ENCODE results near the gene TOR3A.
A peak's percentile ranks its signal among the peaks of the same experiment; 100 is the strongest.

The TOR3A gene

DNA sequence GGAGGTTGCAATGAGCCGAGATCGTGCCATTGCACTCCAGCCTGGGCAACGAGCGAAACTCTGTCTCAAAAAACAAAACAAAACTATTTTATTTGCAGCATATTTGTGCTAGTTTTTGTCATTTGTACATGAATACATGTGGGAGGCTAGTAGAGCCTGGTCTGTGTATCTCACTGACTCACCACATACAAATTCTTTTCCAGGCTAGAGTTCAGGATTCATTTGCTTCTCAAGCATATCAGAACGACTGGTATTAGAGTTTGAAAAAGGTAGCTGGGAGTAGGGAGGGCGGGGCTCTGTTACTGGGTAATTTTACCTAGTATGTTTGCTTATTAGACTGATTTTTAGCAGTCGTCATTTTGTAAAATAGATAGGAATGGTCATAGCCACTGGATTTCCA is 4.5 kb upstream of the TOR3A start:
- no peak for DNase-seq

DNA sequence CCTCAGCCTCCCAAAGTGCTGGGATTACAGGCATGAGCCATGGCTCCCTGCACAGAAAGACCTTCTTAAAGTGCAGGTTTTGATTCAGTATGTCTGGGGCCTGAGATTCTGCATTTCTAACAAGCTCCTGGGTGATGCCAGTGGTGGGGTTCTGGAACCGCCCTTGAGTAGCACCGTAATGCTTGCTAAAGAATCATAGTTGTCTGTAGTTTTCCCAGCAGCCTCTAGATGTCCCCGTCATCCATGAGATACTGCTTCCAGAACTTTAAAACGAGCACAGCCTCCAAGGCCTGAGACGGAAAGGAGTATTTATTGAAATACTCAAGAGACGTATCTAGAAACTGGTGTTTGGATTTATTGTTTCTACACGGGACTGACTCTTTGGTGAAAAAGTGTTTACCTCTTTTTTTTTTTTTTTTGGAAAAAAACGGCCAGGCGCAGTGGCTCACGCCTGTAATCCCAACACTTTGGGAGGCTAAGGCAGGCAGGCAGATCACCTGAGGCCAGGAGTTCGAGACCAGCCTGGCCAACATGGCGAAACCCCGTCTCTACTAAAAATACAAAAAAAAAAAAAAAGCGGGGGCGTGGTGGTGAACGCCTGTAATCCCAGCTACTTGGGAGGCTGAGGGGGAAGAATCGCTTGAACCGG is 2.6 kb upstream of the TOR3A start:
- DNase-seq = peak; percentile 55

DNA sequence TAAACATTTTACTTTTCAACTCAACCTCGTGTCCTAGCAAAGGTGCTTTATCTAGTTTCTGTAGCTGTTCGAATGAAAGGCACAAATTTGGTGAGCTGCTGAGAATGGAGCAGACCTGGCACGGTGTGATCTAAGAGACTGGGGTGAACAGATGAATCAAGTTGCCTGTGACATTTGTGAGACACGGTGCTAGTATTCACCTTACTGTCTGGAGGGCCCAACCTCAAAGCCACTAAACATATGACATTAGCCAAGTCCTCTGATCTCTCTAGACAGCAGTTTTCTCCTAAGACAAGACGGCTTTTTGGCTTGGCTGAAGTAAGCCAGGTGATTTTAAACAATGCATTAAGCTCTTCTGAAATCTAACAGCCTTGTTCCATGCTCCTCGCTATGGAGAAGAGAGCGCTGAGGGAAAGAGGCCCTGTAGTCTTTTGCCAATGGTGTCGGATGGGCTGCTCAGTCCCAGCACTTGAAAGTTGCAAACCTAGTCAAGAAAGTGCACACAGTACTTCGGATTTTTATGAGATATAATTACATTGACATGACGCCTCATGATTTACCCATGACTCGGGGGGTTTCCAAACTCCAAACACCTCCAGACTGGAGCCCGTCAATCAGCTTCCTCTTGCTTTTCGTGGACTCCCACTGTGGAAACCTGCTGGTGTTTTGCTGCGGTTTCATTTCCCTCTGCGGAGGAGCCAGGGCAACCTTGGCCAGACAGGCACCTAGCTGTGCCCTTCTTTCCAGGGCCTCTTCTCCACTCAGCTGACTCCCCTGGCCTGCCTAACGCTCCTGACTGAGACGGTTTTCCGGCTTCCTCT is 794 bp upstream of the TOR3A start:
- no peak for DNase-seq

DNA sequence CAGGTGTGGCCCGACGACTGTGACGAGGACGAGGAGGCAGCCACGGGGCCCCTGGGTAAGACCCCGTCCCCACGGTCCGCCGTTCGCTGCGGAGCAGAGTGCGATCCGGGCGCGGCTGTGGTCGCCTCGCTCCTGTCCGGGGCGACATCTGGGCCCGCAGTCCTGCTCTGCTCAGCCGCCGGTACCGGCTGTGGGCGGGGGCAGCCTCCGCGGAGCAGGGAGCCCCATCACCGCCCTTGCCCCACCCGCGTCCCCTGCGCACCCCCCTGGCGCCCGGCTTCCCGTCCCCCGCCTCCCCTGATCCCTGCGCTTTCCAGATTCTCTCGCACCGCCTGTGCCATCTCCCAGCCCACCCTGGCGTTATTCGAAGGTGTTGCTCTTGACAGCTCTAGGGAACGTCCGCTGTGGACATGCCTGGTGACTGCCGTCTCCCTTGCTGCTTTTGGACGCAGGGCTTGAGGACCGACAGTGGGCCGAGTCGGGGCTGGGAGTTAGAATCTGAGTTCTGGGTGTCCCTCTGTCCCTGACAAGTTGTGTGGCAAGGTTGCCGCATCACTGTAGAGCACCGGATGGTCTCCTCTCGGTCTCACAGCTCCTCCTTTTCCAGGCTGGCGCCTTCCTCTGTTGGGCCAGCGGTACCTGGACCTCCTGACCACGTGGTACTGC is 596 bp downstream of the TOR3A start:
- DNase-seq = no peak

DNA sequence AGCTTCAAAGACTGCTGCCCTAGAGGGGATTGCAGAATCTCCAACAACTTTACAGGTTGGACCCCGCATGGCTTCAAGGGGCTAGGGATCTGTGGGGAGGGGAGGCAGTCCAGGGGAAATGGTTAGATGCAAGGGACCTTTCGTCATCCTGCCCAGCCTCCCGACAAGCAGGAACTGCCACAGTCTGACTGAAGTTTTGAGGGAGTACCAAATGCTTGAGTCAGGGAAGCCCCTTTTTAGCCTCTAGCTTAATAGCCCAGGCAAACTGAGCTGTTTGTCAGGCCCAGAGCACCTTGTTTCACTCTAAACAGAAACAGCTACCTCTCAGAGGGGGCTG is 1.1 kb downstream of the TOR3A start:
- no peak for DNase-seq

DNA sequence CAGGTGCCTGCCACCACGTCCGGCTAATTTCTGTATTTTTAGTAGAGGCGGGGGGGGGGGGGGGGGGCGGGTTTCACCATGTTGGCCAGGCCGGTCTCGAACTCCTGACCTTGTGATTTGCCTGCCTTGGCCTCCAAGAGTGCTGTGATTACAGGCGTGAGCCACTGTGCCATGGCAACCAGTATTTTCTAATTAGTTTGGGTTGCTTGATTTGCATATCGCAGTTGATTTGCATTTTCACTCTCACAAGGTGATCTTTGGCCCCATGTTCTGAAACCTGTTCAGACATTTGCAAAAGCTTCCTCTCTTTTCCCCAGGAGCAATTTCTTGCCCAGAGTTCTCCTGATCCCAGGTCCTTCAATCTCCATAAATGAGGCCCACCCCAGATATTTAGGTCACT is 1.7 kb downstream of the TOR3A start:
- no peak for DNase-seq

DNA sequence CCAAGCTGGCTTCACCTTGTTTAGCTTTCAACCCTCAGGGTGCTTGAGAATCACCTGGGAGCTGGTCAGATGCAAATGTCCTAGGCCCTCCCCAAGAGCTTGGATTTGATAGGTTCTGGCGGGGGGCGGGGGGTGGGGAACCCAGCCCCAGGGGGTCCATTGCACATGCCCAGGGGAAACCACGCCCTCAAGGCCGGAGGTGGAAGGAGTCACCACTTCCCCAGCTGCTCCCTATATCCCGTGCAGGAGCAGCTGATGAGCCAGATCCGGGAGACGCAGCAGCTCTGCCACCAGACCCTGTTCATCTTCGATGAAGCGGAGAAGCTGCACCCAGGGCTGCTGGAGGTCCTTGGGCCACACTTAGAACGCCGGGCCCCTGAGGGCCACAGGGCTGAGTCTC is 5.8 kb downstream of the TOR3A start:
- no peak for DNase-seq

DNA sequence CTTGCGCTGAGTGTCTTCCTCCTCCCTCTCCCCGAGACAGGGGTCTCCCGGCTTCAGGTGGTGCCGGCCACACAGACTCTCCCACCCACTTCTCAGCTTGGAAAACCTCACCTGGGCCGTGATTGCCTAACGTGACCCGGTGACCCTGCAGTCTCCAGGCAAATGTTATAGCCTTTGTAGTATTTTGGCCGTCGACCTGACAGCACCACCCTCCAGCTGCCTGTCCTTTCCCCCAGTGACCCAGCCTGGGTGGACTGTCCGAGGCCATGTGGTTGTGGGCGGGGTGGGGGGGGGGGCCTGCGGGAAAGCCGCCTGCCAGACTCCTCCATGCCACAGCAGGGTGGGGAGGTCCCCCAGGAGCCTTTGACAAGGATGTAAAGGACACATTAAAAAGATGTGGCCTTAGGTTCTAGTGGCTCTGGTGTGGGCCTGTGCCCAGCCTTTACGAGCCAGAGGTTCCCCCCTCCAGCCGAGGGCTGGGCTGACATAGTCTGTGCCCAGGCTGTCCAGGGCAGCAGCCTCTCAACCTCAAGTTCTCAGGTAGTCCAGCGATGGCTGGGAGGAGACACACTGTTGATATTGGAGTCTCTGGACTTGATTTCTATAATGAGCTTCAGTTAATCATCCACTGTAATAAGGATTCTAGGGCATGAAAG is 8.1 kb downstream of the TOR3A start:
- no peak for DNase-seq

DNA sequence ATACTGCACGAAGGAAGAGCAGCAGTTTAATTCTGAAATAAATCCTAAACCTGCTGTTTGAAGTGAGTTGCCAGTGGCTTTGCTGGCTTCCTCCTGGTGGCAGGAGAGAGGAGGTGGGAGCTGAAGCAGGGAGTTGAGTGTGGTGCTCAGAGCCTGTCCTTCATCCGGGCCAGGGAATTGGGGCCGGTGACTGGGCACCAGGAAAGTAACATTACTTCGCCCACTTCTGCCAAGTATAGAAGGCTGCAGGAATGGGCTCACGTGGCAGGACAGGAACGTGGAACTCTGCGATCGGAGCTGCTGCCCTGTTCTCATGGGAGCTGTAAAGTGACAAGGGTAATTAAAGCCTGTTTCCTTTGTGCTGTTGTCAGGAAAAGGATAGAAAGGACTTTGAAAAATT is 8.7 kb downstream of the TOR3A start:
- DNase-seq = no peak

DNA sequence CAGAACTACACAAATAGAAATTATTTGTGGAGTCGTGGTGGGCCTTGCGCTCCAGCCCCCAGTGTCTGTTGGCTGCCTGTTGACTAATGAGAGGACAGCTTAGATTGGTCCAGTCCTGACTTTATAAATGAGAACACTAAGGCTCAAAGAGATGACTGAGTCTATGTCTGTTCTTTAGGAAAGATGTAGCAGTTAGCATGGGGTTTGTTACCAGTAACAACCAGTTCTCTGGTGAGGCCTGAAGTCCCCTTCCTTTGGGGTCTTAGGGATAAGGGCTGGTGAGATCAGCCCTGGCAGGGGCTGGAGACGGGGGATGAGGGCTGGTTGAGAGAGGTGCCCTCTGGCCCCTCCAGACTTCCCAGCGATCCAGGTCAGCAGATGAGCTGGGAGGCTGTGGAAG is 9.1 kb downstream of the TOR3A start:
- no peak for DNase-seq

DNA sequence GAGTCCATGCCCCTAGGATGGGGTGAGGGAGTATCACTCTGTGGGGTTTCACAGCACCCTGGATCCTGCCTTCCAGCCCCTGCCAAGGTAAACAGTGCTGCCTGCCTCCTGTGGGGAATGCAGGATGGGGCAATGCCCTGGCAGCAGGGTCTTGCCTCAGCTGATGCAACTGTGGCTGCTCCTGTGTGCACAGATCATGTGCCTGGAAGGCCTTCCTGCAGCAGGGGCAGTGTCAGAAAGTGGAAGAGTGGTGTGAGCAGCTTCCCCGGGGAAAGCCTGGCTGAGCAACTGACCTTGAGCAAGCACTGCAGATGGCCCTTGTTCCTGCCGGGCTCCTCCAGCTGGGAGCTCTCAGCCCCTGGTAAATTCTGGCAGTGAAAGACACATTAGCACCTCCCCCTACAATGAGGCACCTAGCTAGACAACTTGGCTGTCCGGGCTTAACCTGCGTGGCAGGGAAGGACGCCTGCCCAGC is 9.9 kb downstream of the TOR3A start:
- no peak for DNase-seq

DNA sequence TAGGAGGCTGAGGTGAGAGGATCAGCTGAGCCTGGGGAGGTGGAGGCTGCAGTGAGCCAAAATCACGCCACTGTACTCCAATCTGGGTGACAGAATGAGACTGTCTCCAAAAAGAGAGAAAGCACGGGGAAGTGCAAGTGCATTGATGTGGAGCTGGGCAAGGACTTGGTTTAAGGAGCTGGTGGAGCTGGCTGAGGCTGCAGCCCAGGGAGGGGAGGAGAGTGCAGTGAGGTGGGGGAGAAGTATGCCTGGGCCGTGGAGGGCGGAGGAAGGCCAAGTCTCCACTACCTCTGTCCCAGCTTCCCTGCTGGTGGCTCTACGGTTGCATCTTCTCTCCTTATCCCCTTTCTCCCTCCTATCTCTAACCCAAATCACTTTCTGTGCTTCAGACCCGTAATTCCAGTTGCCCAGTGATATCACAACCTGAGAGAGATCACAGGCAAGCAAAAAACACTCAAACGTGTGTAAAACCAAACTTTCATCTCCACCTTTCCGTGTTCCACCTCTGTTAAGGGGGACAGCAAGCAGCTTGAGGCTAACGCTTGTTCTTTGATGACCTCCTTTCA is 11.1 kb downstream of the TOR3A start:
- no peak for DNase-seq

DNA sequence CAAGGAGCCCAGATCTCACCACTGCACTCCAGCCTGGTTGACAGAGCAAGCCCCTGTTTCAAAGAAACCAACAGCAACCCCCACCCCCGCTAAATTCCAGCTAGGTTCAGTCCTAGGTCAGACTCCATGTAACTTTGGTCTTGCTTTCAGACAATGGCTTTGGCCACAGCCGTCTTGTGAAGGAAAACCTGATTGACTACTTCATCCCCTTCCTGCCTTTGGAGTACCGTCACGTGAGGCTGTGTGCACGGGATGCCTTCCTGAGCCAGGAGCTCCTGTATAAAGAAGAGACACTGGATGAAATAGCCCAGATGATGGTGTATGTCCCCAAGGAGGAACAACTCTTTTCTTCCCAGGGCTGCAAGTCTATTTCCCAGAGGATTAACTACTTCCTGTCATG is 12.9 kb downstream of the TOR3A start:
- DNase-seq = no peak

DNA sequence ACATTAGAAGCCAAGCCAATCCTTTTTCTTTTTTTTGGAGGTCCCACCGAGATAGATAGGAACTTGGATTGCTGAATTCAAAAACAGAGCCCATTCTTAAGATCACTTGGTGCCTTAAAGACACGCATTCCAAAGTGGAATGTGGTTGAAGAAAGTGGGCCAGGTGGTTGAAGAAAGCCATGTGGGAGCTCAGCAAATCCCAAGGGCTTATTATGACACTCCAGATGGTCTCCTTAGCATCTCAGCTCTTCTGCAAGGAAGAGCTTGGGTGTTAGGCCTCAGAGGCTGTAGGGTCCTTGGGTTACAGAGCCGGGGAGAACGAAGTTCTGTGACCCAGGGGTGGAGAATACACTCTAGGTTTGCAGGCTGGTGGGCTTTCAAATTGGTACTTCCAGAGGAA is 13.5 kb downstream of the TOR3A start:
- no peak for DNase-seq

DNA sequence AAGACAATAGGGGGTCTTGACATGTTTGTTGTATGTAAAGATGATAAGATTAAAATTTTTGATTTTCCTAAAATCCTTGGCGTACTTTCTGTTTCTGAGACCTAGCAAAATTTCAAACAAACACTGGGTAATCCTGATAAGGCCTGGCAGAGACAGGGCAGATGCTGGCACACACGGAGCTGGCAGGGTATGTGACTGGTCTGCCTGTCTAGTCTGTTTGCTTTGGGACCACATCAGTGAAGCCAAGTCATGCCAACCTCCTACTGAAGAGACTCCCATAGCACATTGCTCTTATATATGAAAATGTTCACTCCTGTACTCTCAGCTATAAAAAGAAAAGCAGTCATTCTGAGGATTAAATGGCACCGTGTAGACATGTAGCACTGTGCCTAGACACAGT is 14.1 kb downstream of the TOR3A start:
- DNase-seq = no peak

DNA sequence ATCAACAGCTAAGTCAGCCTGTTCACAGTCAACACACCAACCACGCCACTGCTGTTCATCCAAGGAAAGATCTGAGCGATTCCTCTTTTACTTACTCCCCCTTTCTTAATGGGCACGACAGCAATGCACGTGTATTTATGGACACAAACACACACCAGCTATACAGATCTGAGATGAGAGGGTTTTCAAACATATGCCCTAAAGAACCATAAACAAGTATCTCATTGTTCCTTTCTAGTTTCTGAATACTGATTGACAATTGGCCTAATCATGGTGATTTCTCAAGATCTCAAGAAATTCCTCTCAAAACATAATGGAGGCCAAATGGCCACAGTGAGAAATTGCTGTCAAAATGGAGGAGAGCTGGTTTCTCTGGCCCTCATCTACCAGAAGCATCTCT is 18.0 kb downstream of the TOR3A start:
- DNase-seq = no peak

DNA sequence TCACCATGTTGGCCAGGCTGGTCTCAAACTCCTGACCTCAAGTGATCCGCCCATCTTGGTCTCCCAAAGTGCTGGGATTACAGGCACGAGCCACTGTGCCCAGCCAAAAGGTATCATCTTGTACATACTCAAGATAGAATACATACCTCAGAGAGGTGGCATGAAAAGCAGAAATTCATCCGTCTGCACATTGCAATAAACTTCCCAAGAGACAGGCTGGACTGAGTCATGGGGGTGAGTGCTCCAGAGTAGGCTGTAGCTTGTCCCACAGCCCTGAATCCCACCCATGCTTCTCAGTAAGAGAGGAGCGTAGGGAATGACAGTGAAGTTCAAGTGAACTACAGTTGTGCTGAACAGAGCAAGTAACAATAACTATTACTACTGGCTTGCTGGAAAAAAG is 19.7 kb downstream of the TOR3A start:
- no peak for DNase-seq

DNA sequence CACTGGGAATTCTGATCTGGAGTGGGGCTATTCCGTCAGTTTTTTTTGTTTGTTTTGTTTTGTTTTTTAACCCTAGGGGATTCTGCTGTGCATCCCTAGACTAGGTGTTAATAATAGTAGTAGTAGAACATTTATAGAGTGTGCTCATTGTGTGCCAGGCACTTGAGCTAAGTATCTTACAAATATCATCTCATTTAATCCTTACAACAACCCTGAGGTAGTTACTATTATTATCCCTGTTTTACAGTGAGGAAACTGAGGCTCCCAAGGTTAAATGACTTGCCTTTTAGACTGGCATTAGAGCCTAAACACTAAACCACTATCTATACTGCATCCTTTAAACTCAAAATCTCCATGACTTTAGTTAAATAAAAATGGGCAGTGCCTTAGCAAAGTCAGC is 22.1 kb downstream of the TOR3A start:
- no peak for DNase-seq

DNA sequence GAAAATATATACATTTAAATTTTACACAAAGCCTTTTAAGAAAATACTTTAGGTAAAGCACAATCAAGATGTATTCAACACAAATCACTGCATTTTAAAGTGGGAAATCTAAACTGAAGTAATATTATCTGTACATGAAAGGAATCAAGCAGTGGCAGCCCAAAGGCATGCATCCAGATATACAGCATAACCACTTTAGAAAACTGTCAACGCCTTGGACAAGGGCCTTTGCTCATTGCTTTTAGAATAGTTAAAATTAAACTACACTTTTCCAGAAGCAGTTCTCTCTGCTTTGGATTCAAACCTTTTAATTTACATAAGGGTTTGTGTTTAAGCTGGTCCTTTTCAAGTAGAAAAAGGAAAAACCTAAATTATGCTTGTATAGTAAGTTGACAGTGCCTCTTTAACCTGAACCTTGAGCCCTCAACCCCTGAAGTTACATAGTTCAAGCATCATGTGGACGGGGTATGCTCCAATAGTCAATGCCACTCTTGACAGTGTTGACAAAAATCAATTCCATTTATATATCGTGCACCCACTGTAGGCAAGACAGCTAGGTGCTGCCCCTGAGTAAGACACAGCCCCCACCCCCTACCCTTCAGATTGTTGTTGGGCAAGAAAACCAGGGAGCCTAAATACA is 22.9 kb downstream of the TOR3A start:
- DNase-seq = no peak

DNA sequence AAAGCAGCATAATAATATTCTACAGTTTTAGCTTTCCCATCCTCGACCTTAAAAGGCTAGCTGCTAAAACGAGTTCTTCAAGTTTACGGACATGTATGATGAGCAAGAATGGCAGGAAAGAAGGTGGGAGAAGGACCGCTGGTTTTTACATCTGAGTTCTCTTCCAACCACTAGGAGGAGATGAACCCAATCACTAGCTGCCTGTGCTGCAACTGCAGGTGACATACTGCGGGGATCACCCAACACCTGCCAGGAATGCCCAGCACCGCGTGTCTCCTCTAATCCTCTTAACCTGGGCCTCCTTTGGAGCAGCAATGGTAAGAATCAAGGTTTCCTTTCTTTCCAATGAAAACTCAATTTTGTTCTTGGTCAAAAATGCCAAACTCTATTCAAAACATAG is 23.5 kb downstream of the TOR3A start:
- DNase-seq = no peak

DNA sequence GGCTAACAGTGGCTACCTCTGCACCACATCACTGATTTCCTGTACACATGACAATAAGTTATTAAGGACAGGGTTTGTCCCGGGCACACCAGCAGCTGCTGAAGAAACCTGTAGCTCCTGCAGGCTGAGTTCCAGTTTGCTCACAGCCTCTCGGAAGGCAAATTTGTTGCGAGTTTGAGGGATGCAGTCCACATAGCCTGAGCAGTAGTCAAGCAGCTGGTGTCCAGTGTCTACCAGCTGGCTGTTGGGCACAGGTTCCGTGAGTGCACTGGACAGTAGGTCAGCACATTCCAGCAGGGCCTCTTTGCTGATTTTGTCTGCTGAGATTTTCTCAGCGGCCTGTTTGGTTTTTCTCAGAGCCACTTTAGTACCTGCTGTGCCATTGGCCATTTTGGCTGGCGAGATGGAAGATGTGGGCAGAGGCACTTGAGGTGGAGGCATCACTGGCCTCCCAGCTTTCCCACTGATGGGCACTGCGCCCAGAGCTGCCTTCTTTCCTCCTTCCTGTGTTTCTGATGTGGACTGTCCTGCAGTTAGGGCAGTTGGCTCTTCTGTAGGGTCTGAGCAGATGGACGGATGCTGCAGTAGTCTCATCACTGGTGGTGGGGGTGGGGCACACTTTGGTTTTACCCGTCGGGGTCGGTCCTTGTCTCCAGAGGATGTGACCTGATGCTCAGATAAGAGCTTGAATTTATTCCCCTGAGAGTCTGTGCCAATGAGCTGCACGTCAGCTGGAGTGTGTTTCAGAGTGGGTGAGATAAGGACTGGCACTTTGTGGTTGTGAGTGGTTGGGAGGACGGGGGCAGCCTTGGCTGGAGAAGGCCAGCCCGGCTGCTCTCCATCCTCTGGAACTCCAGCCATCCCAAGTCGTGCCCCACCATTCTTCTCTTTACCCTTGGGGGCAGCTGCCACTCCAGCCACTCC is 26.1 kb downstream of the TOR3A start:
- no peak for DNase-seq

DNA sequence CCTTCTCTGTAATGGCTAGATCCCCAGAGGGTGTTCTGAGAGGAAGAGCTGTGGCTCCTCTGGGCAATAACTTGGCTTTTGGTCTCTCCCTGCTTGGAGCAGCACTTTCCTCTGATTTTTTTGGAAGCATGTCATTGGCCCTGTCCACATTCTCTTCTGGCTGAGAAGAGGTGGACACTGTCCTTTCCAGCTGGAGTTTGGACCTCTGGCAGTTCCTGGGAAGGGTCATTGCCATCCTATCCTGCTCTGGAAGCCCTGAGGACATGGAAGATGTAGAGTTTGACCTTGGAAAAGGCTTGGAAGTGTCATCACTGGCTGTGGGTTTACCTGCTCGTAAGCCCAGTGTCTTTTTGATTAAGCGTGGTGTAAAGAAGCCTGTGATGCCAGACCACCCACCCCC is 26.8 kb downstream of the TOR3A start:
- DNase-seq = no peak

Data from NCI-H2171 (cell line).